GM12864 (cell line): ENCODE results near the gene PTTG2.

ENCODE experiments used
- DNase-seq: peaks from one replicate; pipeline ENCODE4 v3.0.0-alpha.2; 2011; ENCODE audit warnings: low read depth
- H3K4me3 ChIP-seq: 2 replicates; pipeline ENCODE4 v1.5.1; 2011; ENCODE audit warnings: mild to moderate bottlenecking, low read depth, low read length, control low read depth
- CTCF ChIP-seq: IDR thresholded peaks from 2 replicates; pipeline ENCODE4 v1.5.1; 2011; ENCODE audit warnings: low read depth, mild to moderate bottlenecking, moderate library complexity, low read length, control low read depth, inconsistent platforms; ENCODE audit errors: missing control alignments

PTTG2 gene

GRCh38 chr4:37956941-37957340 is 3.3 kb upstream of the PTTG2 start:
- no peak overlapping the region for H3K4me3 ChIP-seq
- no peak for DNase-seq
- no peak for TF ChIP-seq CTCF

GRCh38 chr4:37958932-37959331 is 1.3 kb upstream of the PTTG2 start:
- no peak for DNase-seq
- no peak overlapping the region for H3K4me3 ChIP-seq

GRCh38 chr4:37960679-37961450 is 667 bp downstream of the PTTG2 start:
- no peak for TF ChIP-seq CTCF
- no peak for DNase-seq
- H3K4me3 ChIP-seq, result no peak overlapping the region

More at GRCh38 chr4:37958932-37959331, 1.3 kb upstream of the PTTG2 start:
- TF ChIP-seq CTCF, result no peak

GRCh38 chr4:37964734-37965457 is 4.7 kb downstream of the PTTG2 start:
- DNase-seq, result no peak
- no peak for TF ChIP-seq CTCF

GRCh38 chr4:37966044-37966443 is 5.8 kb downstream of the PTTG2 start:
- TF ChIP-seq CTCF, result no peak
- no peak overlapping the region for H3K4me3 ChIP-seq
- no peak for DNase-seq

More at GRCh38 chr4:37964734-37965457, 4.7 kb downstream of the PTTG2 start:
- no peak overlapping the region for H3K4me3 ChIP-seq

GRCh38 chr4:37967736-37968135 is 7.5 kb downstream of the PTTG2 start:
- no peak overlapping the region for H3K4me3 ChIP-seq
- no peak for TF ChIP-seq CTCF
- no peak for DNase-seq
